GM12865 (cell line): ENCODE measurements around the gene ANXA10.
"Not testable (repeated sequence)": the region's sequence is repeated elsewhere in the genome, so short reads cannot be mapped to it uniquely, and the experiment has no call there.

Experiments used
- DNase-seq: peaks from one replicate; pipeline ENCODE4 v3.0.0; 2010; ENCODE audit warnings: low read depth
- H3K4me3 ChIP-seq: 2 replicates; pipeline ENCODE4 v1.5.1; 2011; ENCODE audit warnings: mild to moderate bottlenecking, low read depth, low read length, control low read depth
- TF ChIP-seq, protein P1 (sequence below): IDR thresholded peaks from 2 replicates; pipeline ENCODE4 v1.5.1; 2011; ENCODE audit warnings: low read length, control low read depth, low read depth, inconsistent platforms; ENCODE audit not compliant: insufficient read depth; ENCODE audit errors: missing control alignments

ANXA10 gene

DNA sequence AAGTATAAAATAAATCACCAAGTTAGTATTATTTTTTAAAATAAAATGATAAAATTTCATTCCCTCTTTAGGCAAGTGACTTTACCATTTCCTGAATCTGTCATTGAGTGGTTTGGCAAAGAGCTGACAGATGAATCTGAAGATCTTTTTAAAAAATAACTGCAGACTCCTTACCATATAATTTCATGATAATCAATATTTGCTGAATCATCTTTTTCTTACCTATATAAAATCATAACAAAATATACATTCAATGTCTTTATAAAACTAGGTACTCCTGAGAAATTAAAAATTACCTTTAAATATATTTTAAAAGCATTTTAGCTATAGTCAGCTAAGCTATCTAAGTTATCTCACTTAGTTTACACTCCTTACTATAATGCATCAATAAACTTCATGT is 17.2 kb downstream of the ANXA10 start:
- no peak for DNase-seq
- no peak overlapping the region for H3K4me3 ChIP-seq
- TF ChIP-seq, protein P1, sequence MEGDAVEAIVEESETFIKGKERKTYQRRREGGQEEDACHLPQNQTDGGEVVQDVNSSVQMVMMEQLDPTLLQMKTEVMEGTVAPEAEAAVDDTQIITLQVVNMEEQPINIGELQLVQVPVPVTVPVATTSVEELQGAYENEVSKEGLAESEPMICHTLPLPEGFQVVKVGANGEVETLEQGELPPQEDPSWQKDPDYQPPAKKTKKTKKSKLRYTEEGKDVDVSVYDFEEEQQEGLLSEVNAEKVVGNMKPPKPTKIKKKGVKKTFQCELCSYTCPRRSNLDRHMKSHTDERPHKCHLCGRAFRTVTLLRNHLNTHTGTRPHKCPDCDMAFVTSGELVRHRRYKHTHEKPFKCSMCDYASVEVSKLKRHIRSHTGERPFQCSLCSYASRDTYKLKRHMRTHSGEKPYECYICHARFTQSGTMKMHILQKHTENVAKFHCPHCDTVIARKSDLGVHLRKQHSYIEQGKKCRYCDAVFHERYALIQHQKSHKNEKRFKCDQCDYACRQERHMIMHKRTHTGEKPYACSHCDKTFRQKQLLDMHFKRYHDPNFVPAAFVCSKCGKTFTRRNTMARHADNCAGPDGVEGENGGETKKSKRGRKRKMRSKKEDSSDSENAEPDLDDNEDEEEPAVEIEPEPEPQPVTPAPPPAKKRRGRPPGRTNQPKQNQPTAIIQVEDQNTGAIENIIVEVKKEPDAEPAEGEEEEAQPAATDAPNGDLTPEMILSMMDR = no peak

DNA sequence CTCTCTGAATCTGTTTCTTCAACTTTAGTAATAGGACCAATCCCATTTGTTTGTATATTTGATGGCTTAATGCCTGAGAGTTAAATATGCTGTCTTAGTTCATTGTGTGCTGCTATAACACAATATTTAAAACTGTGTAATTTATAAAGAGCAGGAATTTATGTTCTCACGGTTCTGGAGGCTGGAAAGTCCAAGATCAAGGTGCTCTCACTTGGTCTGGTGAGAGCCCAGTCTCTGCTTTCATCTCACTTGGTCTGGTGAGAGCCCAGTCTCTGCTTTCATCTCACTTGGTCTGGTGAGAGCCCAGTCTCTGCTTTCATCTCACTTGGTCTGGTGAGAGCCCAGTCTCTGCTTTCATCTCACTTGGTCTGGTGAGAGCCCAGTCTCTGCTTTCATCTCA is 20.7 kb downstream of the ANXA10 start:
- not testable (repeated sequence) for DNase-seq, H3K4me3 ChIP-seq

DNA sequence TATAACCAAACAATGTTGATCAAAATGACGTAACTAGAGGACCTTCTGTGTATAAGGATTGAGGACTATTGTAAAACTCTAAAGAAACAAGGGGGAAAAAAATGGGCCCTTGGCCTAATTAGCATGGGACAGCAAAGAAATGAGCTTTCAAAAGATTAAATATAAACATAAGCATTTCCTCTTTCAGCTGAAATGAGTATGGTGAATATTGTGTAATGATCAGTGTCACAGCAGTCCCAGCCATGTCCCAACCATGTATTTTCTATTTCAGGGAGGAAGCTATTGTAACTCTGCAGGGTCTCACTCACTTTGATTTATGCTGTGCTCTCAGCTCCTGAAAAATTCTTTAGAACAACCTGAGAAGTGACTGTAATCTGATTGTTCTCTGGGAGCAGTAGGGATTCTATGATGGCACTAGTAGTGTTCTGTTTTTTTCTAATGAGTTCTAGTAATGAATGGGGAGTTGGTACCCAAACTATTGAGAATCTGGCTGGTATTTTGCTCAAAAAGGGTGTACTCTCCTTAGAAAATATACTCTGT is 25.8 kb downstream of the ANXA10 start:
- DNase-seq = no peak
- TF ChIP-seq, protein P1 = no peak
- no peak overlapping the region for H3K4me3 ChIP-seq

DNA sequence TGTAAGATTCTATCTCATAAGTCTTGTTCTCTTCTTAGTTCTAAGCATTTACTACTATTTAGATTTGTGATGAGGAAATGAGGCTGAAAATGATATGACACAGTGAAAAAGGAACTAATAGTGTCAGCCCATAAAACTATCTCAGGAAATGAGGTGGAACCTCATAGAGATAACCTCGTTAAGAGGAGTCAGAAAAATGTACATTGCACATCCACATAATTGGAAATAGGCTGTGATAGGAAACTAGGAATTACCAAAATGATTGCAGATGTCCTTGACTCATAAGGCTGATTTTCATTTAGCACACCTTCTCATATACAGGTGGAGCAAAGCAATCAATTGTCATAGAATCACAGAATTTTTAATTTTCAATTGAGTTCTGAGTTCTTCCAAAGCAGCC is 26.8 kb downstream of the ANXA10 start:
- no peak for DNase-seq
- H3K4me3 ChIP-seq = no peak overlapping the region
- TF ChIP-seq, protein P1 = no peak

DNA sequence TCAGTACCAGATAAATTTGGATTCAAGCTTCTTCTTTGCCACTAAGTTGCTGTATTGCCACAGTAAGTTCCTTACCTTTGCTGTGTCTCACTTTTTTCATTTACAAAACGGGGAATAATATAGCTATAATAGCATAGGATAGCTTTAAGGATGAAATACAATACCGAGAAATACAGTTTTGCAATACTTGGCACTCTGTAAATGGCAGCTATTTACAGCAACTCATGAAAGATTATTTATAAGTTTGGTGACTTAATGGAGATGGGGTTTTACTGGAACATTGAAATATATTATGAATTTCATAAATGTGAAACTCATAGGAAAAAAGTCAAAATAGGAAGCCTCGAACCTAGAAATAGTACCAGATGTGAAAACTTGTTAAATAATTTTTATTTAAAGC is 27.6 kb downstream of the ANXA10 start:
- DNase-seq = no peak
- TF ChIP-seq, protein P1 = no peak
- no peak overlapping the region for H3K4me3 ChIP-seq

DNA sequence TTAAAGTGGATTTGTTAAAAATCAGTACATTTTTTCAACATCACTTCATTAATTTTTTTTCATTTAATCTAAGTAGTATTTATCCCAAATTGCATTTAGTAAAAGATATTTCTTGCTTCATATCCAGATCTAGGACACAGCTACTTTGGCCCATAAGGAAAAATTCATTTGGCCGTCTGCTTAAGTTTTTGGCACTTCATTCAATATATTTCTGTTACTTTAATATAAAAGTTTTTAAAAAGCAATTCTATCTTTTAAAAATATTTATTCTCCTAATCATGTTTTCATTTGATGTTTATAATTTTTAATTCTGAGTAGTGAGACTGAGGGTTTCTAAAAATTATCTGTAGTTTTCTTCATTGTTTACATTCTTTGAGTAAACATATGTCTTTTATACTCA is 28.5 kb downstream of the ANXA10 start:
- no peak overlapping the region for H3K4me3 ChIP-seq
- DNase-seq = no peak
- TF ChIP-seq, protein P1 = no peak

DNA sequence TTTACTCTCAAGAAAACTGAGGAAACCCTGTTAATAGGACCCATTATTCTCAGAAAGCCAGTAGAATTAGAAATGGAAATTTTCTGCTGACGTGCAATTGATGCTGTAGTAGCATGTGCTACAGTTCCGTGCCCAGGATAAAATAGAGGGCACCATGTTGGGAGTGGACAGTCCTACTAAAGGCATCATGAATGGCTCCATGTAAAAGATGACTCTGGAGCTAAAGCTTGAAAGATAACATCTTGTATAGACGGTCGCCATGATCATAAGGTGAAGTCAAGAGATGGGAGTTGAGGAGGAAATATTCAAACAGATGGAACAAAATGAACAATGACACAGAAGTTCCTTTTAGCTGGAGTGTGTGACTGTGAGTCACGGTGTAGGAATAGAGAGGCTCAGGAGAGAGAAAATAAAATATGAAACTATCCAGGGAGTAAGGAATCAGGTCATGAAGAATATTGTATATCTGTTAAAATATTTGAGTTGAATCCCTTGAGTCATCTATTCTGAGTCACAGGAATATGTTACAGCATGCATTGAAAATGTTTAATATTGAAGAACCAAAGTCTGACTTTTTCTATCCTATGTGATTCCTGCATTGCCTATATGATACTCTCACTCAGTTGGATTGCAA is 31.8 kb downstream of the ANXA10 start:
- no peak overlapping the region for H3K4me3 ChIP-seq
- no peak for DNase-seq
- TF ChIP-seq, protein P1 = no peak
